ENCODE measurements around the gene TMEM255B.

GRCh38 chr13:113803409-113804016, 44.5 kb downstream of the TMEM255B start:
- no peak for TF ChIP-seq CTCF (IDR thresholded peaks at IDR 0.05; ENCODE audit: insufficient read depth, low read length, poor library complexity, severe bottlenecking)
- no peak for TF ChIP-seq EZH2phosphoT487 (conservative IDR thresholded peaks at IDR 0.05; ENCODE audit: low read length)

Data from SU-DHL-6 (cell line).